Liver (tissue), 9 donors: ENCODE data around the gene RRP1. TPM values are rescaled to one million over a fixed set of nuclear protein-coding genes. Genes with fewer than 3 reads are reported as not detected.

Experiments used
- DNase-seq: peaks from one replicate; pipeline ENCODE4 v3.0.0-alpha.2; 2017; ENCODE audit warnings: low spot score
- H3K27ac ChIP-seq, 2 donors: one replicate each; pipeline ENCODE4 v1.7.0; 2013; ENCODE audit warnings: inconsistent platforms in 2 of 2, low read length in 2 of 2, control low read depth in 1 of 2, low read depth in 1 of 2, mild to moderate bottlenecking in 1 of 2
- H3K27me3 ChIP-seq, 4 donors: one replicate each; pipeline versions ENCODE4 v1.6.1 to v1.7.0; 2013; ENCODE audit warnings: low read length in 3 of 4, inconsistent platforms in 1 of 4, mild to moderate bottlenecking in 1 of 4, moderate library complexity in 1 of 4; ENCODE audit not compliant: control insufficient read depth in 4 of 4, insufficient read depth in 4 of 4
- H3K36me3 ChIP-seq, 4 donors: one replicate each; pipeline versions ENCODE4 v1.6.1 to v1.7.0; 2013; ENCODE audit warnings: low read length in 3 of 4, mild to moderate bottlenecking in 3 of 4, low read depth in 1 of 4, moderate library complexity in 1 of 4; ENCODE audit not compliant: control insufficient read depth in 4 of 4, insufficient read depth in 3 of 4
- H3K4me1 ChIP-seq, 4 donors: one replicate each; pipeline versions ENCODE4 v1.6.1 to v1.7.0; 2013; ENCODE audit warnings: low read length in 3 of 4, mild to moderate bottlenecking in 3 of 4, moderate library complexity in 1 of 4; ENCODE audit not compliant: control insufficient read depth in 4 of 4, insufficient read depth in 4 of 4
- H3K4me3 ChIP-seq, 3 donors: one replicate each; pipeline versions ENCODE4 v1.6.1 to v1.7.0; 2013; ENCODE audit warnings: low read length in 3 of 3, control low read depth in 1 of 3, low read depth in 1 of 3, mild to moderate bottlenecking in 1 of 3
- H3K9ac ChIP-seq, 2 donors: one replicate each; pipeline ENCODE4 v1.7.0; 2013; ENCODE audit warnings: low read length in 2 of 2, mild to moderate bottlenecking in 2 of 2, moderate library complexity in 2 of 2, control low read depth in 1 of 2, low read depth in 1 of 2
- H3K9me3 ChIP-seq, 4 donors: one replicate each; pipeline versions ENCODE4 v1.6.1 to v1.7.0; 2013; ENCODE audit warnings: low read length in 3 of 4; ENCODE audit not compliant: control insufficient read depth in 4 of 4
- ATF3 ChIP-seq: IDR thresholded peaks from 2 replicates; pipeline ENCODE4 v1.6.1; 2016; ENCODE audit warnings: antibody characterized with exemption
- EGR1 ChIP-seq, 2 donors: IDR thresholded peaks; 2 replicates each; pipeline ENCODE4 v1.6.1; 2016 to 2018; ENCODE audit warnings: antibody characterized with exemption in 2 of 2, low read depth in 2 of 2
- FOXA1 ChIP-seq: IDR thresholded peaks from 2 replicates; pipeline ENCODE4 v1.6.1; 2016; ENCODE audit warnings: antibody characterized with exemption
- FOXA2 ChIP-seq: IDR thresholded peaks from 2 replicates; pipeline ENCODE4 v1.6.1; 2016; ENCODE audit warnings: antibody characterized with exemption
- GABPA ChIP-seq, 2 donors: IDR thresholded peaks in 1 of 2; conservative IDR thresholded peaks in 1 of 2; 2 replicates each; pipeline ENCODE4 v1.6.1; 2016; ENCODE audit warnings: antibody characterized with exemption in 2 of 2, mild to moderate bottlenecking in 1 of 2, moderate library complexity in 1 of 2
- HNF4A ChIP-seq, 2 donors: conservative IDR thresholded peaks; 2 replicates each; pipeline ENCODE4 v1.6.1; 2016; ENCODE audit warnings: antibody characterized with exemption in 2 of 2, mild to moderate bottlenecking in 2 of 2
- HNF4G ChIP-seq: IDR thresholded peaks from 2 replicates; pipeline ENCODE4 v1.6.1; 2016; ENCODE audit warnings: antibody characterized with exemption
- MAX ChIP-seq: IDR thresholded peaks from 2 replicates; pipeline ENCODE4 v1.6.1; 2016; ENCODE audit warnings: antibody characterized with exemption
- NR2F2 ChIP-seq: IDR thresholded peaks from 2 replicates; pipeline ENCODE4 v1.6.1; 2016; ENCODE audit warnings: antibody characterized with exemption
- RAD21 ChIP-seq, 2 donors: IDR thresholded peaks; 2 replicates each; pipeline ENCODE4 v1.6.1; 2016; ENCODE audit warnings: antibody characterized with exemption in 2 of 2, mild to moderate bottlenecking in 2 of 2
- RXRA ChIP-seq, 2 donors: IDR thresholded peaks; 2 replicates each; pipeline ENCODE4 v1.6.1; 2017 to 2018; ENCODE audit warnings: antibody characterized with exemption in 2 of 2, mild to moderate bottlenecking in 1 of 2
- SP1 ChIP-seq: IDR thresholded peaks from 2 replicates; pipeline ENCODE4 v1.6.1; 2018; ENCODE audit warnings: antibody characterized with exemption, mild to moderate bottlenecking
- TAF1 ChIP-seq: conservative IDR thresholded peaks from 2 replicates; pipeline ENCODE4 v1.6.1; 2016; ENCODE audit warnings: antibody characterized with exemption, mild to moderate bottlenecking
- YY1 ChIP-seq: IDR thresholded peaks from 2 replicates; pipeline ENCODE4 v1.6.1; 2016; ENCODE audit warnings: antibody characterized with exemption, mild to moderate bottlenecking
- WGBS: extraction: QIAGEN DNeasy Blood & Tissue Kit; methylation state at CpG from one replicate; pipeline ENCODE4 v1.1.7; 2013; 5-methylcytosine and 5-hydroxymethylcytosine counted together
- polyA plus RNA-seq, 2 donors: library from polyadenylated mRNA; stranded (reverse) in 1 of 2; unstranded in 1 of 2; fragments of 200-250 nt in 1 of 2; fragments of >200 nt in 1 of 2; fragmentation: Nextera tagmentation in 1 of 2; extraction: Ambion mirVana in 1 of 2; gene quantifications; one replicate each; pipeline versions ENCODE4 v1.2.1 to v1.2.3, GENCODE V29; 2013 to 2015
- total RNA-seq, 2 donors: library from RNA; depleted of rRNA; stranded (reverse); fragments of >200 nt; gene quantifications; one replicate each; pipeline ENCODE4 v1.2.3, GENCODE V29; 2014
- TF ChIP-seq, protein P1 (sequence below): IDR thresholded peaks from 2 replicates; pipeline ENCODE4 v1.6.1; 2016; ENCODE audit warnings: antibody characterized with exemption
- TF ChIP-seq, protein P2 (sequence below): fragments of 150-350 bp; IDR thresholded peaks from 2 replicates; pipeline ENCODE4 v1.5.1; 2017; ENCODE audit warnings: improper control_type of control experiment, low read depth, low read length; ENCODE audit not compliant: missing input control
- TF ChIP-seq, protein P3 (sequence below): IDR thresholded peaks from 2 replicates; pipeline ENCODE4 v1.6.1; 2016; ENCODE audit warnings: antibody characterized with exemption, mild to moderate bottlenecking
- donor health status: healthy.
- donor health status: healthy.
- donor health status: healthy.
- donor health status: healthy.
- donor health status: healthy.

The RRP1 gene
- total and polyA plus RNA-seq, 4 donors = 5.4 to 15.0 (median 7.7) TPM

DNA sequence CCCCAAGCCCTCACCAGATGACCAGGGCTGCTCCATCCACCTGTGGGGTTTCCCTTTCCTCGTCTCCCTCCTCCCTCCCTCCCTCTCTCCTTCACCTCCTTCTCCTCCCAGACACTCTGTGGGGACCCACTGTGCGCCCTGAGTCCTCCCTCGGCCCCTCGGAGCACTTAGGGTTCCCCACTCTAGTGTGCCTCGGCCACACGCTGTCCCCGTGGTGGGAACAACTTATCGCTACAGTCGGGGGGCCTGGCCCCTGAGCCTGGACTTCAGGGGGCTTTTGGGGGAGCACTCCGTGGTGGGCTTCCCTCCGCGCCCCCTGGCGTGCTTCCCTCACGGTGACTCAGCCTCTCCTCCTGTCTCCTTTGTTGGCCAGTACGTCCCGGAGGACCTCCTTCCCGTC is 40.8 kb upstream of the RRP1 start:
- H3K27me3 ChIP-seq = no peaks in the 10 kb centered on the region
- no peak for DNase-seq
- H3K9ac ChIP-seq = no peak overlapping the region
- no peaks in the 10 kb centered on the region for H3K9me3 ChIP-seq
- H3K27ac ChIP-seq = no peak overlapping the region
- TF ChIP-seq FOXA2 (no peak), RXRA (IDR thresholded peaks at IDR 0.05) (no peak)
- TF ChIP-seq, protein P1, sequence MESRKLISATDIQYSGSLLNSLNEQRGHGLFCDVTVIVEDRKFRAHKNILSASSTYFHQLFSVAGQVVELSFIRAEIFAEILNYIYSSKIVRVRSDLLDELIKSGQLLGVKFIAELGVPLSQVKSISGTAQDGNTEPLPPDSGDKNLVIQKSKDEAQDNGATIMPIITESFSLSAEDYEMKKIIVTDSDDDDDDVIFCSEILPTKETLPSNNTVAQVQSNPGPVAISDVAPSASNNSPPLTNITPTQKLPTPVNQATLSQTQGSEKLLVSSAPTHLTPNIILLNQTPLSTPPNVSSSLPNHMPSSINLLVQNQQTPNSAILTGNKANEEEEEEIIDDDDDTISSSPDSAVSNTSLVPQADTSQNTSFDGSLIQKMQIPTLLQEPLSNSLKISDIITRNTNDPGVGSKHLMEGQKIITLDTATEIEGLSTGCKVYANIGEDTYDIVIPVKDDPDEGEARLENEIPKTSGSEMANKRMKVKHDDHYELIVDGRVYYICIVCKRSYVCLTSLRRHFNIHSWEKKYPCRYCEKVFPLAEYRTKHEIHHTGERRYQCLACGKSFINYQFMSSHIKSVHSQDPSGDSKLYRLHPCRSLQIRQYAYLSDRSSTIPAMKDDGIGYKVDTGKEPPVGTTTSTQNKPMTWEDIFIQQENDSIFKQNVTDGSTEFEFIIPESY = no peak
- H3K4me1 ChIP-seq = no peaks in the 10 kb centered on the region
- 95% methylated on average over 17 of the region's 17 CpGs for WGBS
- peaks cover 18 to 74% (median 28%) of the 10 kb centered on the region in 4 donors for H3K36me3 ChIP-seq
- no peak overlapping the region for H3K4me3 ChIP-seq

DNA sequence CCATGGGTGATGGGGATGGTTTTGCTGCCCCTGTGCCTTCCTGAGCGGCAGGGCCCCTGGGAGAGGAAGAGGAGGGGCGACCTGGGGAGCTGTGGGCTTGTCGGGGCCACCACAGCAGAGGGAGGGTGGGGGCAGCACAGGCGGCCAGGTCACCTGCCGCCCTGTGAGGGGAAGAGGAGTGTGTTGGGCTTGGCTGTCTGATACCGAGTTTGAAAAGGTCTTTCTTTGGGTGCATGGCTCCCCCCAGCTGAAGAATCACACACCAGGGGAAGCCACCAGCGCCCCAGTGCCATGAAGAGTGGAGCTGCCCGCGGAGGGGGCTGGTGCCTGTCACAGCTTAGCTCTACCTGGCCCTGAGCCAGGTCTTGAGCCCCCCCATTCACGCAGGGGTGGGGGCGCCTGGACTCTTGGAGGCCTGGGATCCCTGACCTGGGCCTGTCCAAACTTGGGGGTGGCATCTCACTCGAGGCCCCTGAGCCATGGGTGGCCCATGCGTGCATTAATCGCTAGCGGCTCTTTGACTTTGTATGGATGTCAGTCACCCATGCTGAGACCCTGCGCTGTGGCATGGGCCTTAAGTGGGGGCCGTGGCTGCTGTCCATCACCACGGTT is 39.6 kb upstream of the RRP1 start:
- no peaks in the 10 kb centered on the region for H3K4me1 ChIP-seq
- H3K27me3 ChIP-seq = no peaks in the 10 kb centered on the region
- H3K9me3 ChIP-seq = no peaks in the 10 kb centered on the region
- no peak overlapping the region for H3K9ac ChIP-seq
- peaks cover 19 to 73% (median 27%) of the 10 kb centered on the region in 4 donors for H3K36me3 ChIP-seq
- TF ChIP-seq, protein P2, sequence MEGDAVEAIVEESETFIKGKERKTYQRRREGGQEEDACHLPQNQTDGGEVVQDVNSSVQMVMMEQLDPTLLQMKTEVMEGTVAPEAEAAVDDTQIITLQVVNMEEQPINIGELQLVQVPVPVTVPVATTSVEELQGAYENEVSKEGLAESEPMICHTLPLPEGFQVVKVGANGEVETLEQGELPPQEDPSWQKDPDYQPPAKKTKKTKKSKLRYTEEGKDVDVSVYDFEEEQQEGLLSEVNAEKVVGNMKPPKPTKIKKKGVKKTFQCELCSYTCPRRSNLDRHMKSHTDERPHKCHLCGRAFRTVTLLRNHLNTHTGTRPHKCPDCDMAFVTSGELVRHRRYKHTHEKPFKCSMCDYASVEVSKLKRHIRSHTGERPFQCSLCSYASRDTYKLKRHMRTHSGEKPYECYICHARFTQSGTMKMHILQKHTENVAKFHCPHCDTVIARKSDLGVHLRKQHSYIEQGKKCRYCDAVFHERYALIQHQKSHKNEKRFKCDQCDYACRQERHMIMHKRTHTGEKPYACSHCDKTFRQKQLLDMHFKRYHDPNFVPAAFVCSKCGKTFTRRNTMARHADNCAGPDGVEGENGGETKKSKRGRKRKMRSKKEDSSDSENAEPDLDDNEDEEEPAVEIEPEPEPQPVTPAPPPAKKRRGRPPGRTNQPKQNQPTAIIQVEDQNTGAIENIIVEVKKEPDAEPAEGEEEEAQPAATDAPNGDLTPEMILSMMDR = no peak
- no peak for TF ChIP-seq HNF4A (conservative IDR thresholded peaks at IDR 0.05)
- TF ChIP-seq NR2F2 = no peak
- TF ChIP-seq YY1 = no peak
- TF ChIP-seq EGR1 (IDR thresholded peaks at IDR 0.05; ENCODE audit: low read depth in 2 of 2) = no peak
- TF ChIP-seq ATF3 = no peak
- no peak for TF ChIP-seq MAX
- no peak for TF ChIP-seq SP1
- H3K4me3 ChIP-seq = no peak overlapping the region
- no peak overlapping the region for H3K27ac ChIP-seq
- DNase-seq = no peak
- WGBS = 93% methylated on average over 18 of the region's 18 CpGs

GRCh38 chr21:43750339-43751033 is 38.9 kb upstream of the RRP1 start:
- Histone ChIP-seq H3K27me3 (no peaks in the 10 kb centered on the region), H3K4me1 (no peaks in the 10 kb centered on the region), H3K9ac (no peak overlapping the region), H3K4me3 (no peak overlapping the region), H3K9me3 (no peaks in the 10 kb centered on the region), H3K27ac (no peak overlapping the region), H3K36me3 (peaks cover 20 to 74% (median 24%) of the 10 kb centered on the region in 4 donors)
- WGBS = 89% methylated on average over 28 of the region's 28 CpGs
- DNase-seq = no peak
- TF ChIP-seq GABPA (IDR thresholded peaks at IDR 0.05 in 1 of 2, conservative IDR thresholded peaks at IDR 0.05 in 1 of 2) = no peak
- no peak for TF ChIP-seq SP1
- TF ChIP-seq RXRA (IDR thresholded peaks at IDR 0.05) = no peak
- TF ChIP-seq, protein P3, sequence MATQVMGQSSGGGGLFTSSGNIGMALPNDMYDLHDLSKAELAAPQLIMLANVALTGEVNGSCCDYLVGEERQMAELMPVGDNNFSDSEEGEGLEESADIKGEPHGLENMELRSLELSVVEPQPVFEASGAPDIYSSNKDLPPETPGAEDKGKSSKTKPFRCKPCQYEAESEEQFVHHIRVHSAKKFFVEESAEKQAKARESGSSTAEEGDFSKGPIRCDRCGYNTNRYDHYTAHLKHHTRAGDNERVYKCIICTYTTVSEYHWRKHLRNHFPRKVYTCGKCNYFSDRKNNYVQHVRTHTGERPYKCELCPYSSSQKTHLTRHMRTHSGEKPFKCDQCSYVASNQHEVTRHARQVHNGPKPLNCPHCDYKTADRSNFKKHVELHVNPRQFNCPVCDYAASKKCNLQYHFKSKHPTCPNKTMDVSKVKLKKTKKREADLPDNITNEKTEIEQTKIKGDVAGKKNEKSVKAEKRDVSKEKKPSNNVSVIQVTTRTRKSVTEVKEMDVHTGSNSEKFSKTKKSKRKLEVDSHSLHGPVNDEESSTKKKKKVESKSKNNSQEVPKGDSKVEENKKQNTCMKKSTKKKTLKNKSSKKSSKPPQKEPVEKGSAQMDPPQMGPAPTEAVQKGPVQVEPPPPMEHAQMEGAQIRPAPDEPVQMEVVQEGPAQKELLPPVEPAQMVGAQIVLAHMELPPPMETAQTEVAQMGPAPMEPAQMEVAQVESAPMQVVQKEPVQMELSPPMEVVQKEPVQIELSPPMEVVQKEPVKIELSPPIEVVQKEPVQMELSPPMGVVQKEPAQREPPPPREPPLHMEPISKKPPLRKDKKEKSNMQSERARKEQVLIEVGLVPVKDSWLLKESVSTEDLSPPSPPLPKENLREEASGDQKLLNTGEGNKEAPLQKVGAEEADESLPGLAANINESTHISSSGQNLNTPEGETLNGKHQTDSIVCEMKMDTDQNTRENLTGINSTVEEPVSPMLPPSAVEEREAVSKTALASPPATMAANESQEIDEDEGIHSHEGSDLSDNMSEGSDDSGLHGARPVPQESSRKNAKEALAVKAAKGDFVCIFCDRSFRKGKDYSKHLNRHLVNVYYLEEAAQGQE = no peak
- TF ChIP-seq HNF4A (conservative IDR thresholded peaks at IDR 0.05) = no peak
- no peak for TF ChIP-seq HNF4G
- TF ChIP-seq, protein P1 = no peak
- no peak for TF ChIP-seq TAF1
- TF ChIP-seq NR2F2 = no peak
- TF ChIP-seq FOXA1 = no peak
- TF ChIP-seq FOXA2 = no peak
- TF ChIP-seq YY1 = no peak
- no peak for TF ChIP-seq RAD21 (IDR thresholded peaks at IDR 0.05)
